H1 (cell line): ENCODE measurements around the gene MACROD2.

Experiments
- BRCA1 ChIP-seq: IDR thresholded peaks from 2 replicates; pipeline ENCODE4 v1.6.1; 2012; ENCODE audit warnings: low read depth, low read length, improper control_type of control experiment
- EZH2 ChIP-seq: fragments of 200-600 bp; sonication (generic); IDR thresholded peaks from 2 replicates; pipeline ENCODE4 v1.7.1; 2012; ENCODE audit warnings: low read depth, mild to moderate bottlenecking, moderate library complexity, low read length, inconsistent platforms; ENCODE audit not compliant: severe bottlenecking
- RAD21 ChIP-seq, 2 experiments: IDR thresholded peaks in 1 of 2; conservative IDR thresholded peaks in 1 of 2; 2 replicates each; pipeline ENCODE4 v1.6.1; 2011; ENCODE audit warnings: low read depth in 2 of 2, low read length in 2 of 2, improper control_type of control experiment in 1 of 2, inconsistent platforms in 1 of 2, mild to moderate bottlenecking in 1 of 2, moderate library complexity in 1 of 2
- ZNF274 ChIP-seq: IDR thresholded peaks from 2 replicates; pipeline ENCODE4 v1.7.0; 2012; ENCODE audit warnings: low read length, borderline replicate concordance; ENCODE audit errors: extremely low read depth
- TF ChIP-seq, protein P1 (sequence below): fragments of 300-600 bp; sonication (generic); IDR thresholded peaks from 2 replicates; pipeline ENCODE4 v1.7.1; 2012; ENCODE audit warnings: low read length, moderate library complexity, mild to moderate bottlenecking, inconsistent platforms; ENCODE audit not compliant: insufficient replicate concordance
- TF ChIP-seq, protein P2 (sequence below): IDR thresholded peaks from 2 replicates; pipeline ENCODE4 v1.6.1; 2012; ENCODE audit warnings: inconsistent platforms
- TF ChIP-seq, protein P3 (sequence below), 3 experiments: IDR thresholded peaks; 1 replicate in 2 of 3; 2 replicates in 1 of 3; pipeline versions ENCODE4 v1.5.1 to v1.6.1; 2011; ENCODE audit warnings: low read length in 3 of 3, mild to moderate bottlenecking in 3 of 3, inconsistent platforms in 2 of 3, low read depth in 1 of 3, moderate library complexity in 1 of 3; ENCODE audit not compliant: insufficient read depth in 1 of 3; ENCODE audit errors: control extremely low read depth in 1 of 3

DNA sequence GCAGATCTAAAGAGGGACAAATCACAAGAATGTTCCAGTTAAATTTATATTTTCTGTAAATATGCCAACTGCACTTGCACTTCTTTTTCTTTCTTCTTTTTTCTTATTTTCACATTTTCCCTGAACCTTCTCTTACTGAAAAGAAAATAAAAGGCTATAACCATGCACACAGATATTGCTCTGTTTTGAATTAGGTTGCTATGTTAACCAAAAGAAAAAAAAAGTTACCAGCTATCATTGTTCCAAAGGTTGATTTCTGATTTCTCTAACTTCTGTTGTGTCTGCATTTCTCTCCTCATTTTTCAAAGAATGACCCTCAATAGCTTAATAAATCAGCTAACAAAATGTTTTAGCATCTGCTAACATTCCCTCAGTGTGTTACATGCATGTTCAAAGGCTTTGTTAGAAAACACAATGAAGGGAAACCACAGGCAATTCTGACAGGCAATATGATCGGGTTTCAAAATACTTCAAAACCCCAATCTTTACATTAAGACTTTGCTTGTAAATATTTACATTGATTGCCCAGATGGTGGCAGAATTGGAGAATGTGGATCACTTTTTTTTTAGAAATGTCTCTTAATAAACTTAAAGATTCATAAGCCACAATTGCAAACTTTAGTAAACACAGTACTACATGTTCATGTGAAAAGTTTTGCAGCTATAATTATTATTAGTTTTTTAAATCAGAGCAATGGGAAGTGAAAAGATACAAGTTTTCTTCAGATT lies 1270.4 kb downstream of the MACROD2 start:
- no peak for TF ChIP-seq EZH2
- TF ChIP-seq, protein P1, sequence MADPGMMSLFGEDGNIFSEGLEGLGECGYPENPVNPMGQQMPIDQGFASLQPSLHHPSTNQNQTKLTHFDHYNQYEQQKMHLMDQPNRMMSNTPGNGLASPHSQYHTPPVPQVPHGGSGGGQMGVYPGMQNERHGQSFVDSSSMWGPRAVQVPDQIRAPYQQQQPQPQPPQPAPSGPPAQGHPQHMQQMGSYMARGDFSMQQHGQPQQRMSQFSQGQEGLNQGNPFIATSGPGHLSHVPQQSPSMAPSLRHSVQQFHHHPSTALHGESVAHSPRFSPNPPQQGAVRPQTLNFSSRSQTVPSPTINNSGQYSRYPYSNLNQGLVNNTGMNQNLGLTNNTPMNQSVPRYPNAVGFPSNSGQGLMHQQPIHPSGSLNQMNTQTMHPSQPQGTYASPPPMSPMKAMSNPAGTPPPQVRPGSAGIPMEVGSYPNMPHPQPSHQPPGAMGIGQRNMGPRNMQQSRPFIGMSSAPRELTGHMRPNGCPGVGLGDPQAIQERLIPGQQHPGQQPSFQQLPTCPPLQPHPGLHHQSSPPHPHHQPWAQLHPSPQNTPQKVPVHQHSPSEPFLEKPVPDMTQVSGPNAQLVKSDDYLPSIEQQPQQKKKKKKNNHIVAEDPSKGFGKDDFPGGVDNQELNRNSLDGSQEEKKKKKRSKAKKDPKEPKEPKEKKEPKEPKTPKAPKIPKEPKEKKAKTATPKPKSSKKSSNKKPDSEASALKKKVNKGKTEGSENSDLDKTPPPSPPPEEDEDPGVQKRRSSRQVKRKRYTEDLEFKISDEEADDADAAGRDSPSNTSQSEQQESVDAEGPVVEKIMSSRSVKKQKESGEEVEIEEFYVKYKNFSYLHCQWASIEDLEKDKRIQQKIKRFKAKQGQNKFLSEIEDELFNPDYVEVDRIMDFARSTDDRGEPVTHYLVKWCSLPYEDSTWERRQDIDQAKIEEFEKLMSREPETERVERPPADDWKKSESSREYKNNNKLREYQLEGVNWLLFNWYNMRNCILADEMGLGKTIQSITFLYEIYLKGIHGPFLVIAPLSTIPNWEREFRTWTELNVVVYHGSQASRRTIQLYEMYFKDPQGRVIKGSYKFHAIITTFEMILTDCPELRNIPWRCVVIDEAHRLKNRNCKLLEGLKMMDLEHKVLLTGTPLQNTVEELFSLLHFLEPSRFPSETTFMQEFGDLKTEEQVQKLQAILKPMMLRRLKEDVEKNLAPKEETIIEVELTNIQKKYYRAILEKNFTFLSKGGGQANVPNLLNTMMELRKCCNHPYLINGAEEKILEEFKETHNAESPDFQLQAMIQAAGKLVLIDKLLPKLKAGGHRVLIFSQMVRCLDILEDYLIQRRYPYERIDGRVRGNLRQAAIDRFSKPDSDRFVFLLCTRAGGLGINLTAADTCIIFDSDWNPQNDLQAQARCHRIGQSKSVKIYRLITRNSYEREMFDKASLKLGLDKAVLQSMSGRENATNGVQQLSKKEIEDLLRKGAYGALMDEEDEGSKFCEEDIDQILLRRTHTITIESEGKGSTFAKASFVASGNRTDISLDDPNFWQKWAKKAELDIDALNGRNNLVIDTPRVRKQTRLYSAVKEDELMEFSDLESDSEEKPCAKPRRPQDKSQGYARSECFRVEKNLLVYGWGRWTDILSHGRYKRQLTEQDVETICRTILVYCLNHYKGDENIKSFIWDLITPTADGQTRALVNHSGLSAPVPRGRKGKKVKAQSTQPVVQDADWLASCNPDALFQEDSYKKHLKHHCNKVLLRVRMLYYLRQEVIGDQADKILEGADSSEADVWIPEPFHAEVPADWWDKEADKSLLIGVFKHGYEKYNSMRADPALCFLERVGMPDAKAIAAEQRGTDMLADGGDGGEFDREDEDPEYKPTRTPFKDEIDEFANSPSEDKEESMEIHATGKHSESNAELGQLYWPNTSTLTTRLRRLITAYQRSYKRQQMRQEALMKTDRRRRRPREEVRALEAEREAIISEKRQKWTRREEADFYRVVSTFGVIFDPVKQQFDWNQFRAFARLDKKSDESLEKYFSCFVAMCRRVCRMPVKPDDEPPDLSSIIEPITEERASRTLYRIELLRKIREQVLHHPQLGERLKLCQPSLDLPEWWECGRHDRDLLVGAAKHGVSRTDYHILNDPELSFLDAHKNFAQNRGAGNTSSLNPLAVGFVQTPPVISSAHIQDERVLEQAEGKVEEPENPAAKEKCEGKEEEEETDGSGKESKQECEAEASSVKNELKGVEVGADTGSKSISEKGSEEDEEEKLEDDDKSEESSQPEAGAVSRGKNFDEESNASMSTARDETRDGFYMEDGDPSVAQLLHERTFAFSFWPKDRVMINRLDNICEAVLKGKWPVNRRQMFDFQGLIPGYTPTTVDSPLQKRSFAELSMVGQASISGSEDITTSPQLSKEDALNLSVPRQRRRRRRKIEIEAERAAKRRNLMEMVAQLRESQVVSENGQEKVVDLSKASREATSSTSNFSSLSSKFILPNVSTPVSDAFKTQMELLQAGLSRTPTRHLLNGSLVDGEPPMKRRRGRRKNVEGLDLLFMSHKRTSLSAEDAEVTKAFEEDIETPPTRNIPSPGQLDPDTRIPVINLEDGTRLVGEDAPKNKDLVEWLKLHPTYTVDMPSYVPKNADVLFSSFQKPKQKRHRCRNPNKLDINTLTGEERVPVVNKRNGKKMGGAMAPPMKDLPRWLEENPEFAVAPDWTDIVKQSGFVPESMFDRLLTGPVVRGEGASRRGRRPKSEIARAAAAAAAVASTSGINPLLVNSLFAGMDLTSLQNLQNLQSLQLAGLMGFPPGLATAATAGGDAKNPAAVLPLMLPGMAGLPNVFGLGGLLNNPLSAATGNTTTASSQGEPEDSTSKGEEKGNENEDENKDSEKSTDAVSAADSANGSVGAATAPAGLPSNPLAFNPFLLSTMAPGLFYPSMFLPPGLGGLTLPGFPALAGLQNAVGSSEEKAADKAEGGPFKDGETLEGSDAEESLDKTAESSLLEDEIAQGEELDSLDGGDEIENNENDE = no peak
- TF ChIP-seq BRCA1 = no peak
- TF ChIP-seq, protein P2, sequence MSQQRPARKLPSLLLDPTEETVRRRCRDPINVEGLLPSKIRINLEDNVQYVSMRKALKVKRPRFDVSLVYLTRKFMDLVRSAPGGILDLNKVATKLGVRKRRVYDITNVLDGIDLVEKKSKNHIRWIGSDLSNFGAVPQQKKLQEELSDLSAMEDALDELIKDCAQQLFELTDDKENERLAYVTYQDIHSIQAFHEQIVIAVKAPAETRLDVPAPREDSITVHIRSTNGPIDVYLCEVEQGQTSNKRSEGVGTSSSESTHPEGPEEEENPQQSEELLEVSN = no peak
- TF ChIP-seq, protein P3, sequence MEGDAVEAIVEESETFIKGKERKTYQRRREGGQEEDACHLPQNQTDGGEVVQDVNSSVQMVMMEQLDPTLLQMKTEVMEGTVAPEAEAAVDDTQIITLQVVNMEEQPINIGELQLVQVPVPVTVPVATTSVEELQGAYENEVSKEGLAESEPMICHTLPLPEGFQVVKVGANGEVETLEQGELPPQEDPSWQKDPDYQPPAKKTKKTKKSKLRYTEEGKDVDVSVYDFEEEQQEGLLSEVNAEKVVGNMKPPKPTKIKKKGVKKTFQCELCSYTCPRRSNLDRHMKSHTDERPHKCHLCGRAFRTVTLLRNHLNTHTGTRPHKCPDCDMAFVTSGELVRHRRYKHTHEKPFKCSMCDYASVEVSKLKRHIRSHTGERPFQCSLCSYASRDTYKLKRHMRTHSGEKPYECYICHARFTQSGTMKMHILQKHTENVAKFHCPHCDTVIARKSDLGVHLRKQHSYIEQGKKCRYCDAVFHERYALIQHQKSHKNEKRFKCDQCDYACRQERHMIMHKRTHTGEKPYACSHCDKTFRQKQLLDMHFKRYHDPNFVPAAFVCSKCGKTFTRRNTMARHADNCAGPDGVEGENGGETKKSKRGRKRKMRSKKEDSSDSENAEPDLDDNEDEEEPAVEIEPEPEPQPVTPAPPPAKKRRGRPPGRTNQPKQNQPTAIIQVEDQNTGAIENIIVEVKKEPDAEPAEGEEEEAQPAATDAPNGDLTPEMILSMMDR (IDR thresholded peaks at IDR 0.05; ENCODE audit: control extremely low read depth in 1 of 3, insufficient read depth in 1 of 3, low read depth in 1 of 3, low read length in 3 of 3) = no peak
- TF ChIP-seq ZNF274 = no peak
- no peak for TF ChIP-seq RAD21 (IDR thresholded peaks at IDR 0.05 in 1 of 2, conservative IDR thresholded peaks at IDR 0.05 in 1 of 2; ENCODE audit: low read depth in 2 of 2, low read length in 2 of 2)
